Neural progenitor cell (in vitro differentiated cells): ENCODE results near the gene IP6K1. TPM values are rescaled to one million over a fixed set of nuclear protein-coding genes. Genes with fewer than 3 reads are reported as not detected.

ENCODE experiments used
- DNase-seq: peaks from one replicate; pipeline ENCODE4 v3.0.0-alpha.2; 2016; ENCODE audit warnings: low spot score
- H2AFZ ChIP-seq: fragments of 200-600 bp; sonication (generic); replicated peaks from 2 replicates; pipeline ENCODE4 v1.6.1; 2016; ENCODE audit warnings: antibody characterized with exemption
- H3F3A ChIP-seq: fragments of 200-600 bp; sonication (generic); 2 replicates; pipeline ENCODE4 v1.6.1; 2016; ENCODE audit warnings: antibody characterized with exemption, low read depth
- H3K27ac ChIP-seq: fragments of 200-600 bp; sonication (generic); 2 replicates; pipeline ENCODE4 v1.5.1; 2016; ENCODE audit warnings: mild to moderate bottlenecking
- H3K27me3 ChIP-seq: fragments of 200-600 bp; sonication (generic); 2 replicates; pipeline ENCODE4 v1.6.1; 2016; ENCODE audit warnings: mild to moderate bottlenecking, moderate library complexity
- H3K36me3 ChIP-seq: fragments of 200-600 bp; sonication (generic); 2 replicates; pipeline ENCODE4 v1.5.1; 2016
- H3K4me1 ChIP-seq: fragments of 200-600 bp; sonication (generic); 2 replicates; pipeline ENCODE4 v1.6.1; 2016; ENCODE audit warnings: mixed run types
- H3K4me2 ChIP-seq: fragments of 200-600 bp; sonication (generic); 2 replicates; pipeline ENCODE4 v1.6.1; 2016
- H3K4me3 ChIP-seq: fragments of 200-600 bp; sonication (generic); 2 replicates; pipeline ENCODE4 v1.5.1; 2016
- H3K79me2 ChIP-seq: fragments of 200-600 bp; sonication (generic); 2 replicates; pipeline ENCODE4 v1.6.1; 2016; ENCODE audit warnings: low read depth
- H3K9ac ChIP-seq: fragments of 200-600 bp; sonication (generic); 2 replicates; pipeline ENCODE4 v1.6.1; 2016
- H3K9me3 ChIP-seq: fragments of 200-600 bp; sonication (generic); 2 replicates; pipeline ENCODE4 v1.5.1; 2016; ENCODE audit warnings: low read depth
- H4K20me1 ChIP-seq: fragments of 200-600 bp; sonication (generic); 2 replicates; pipeline ENCODE4 v1.6.1; 2016; ENCODE audit warnings: low read depth
- H3K27ac Mint-ChIP-seq: 3 replicates; pipeline ENCODE4 v1.8.0; 2021; ENCODE audit warnings: mixed read lengths
- H3K27me3 Mint-ChIP-seq: 2 replicates; pipeline ENCODE4 v1.8.0; 2022; ENCODE audit warnings: low read depth, mild to moderate bottlenecking, inconsistent platforms, moderate library complexity, mixed read lengths; ENCODE audit not compliant: insufficient read depth
- H3K36me3 Mint-ChIP-seq: 3 replicates; pipeline ENCODE4 v1.8.0; 2021; ENCODE audit warnings: mixed read lengths
- H3K4me1 Mint-ChIP-seq: 3 replicates; pipeline ENCODE4 v1.8.0; 2021; ENCODE audit warnings: mixed read lengths
- H3K4me3 Mint-ChIP-seq: 3 replicates; pipeline ENCODE4 v1.8.0; 2021; ENCODE audit warnings: mild to moderate bottlenecking, moderate library complexity, mixed read lengths
- H3K9me3 Mint-ChIP-seq: 3 replicates; pipeline ENCODE4 v1.8.0; 2020; ENCODE audit warnings: mixed read lengths
- EZH2 ChIP-seq: fragments of 200-600 bp; sonication (generic); IDR thresholded peaks from 2 replicates; pipeline ENCODE4 v1.6.1; 2017; ENCODE audit warnings: antibody characterized with exemption, mild to moderate bottlenecking, moderate library complexity
- EZH2phosphoT487 ChIP-seq: fragments of 200-600 bp; sonication (generic); IDR thresholded peaks from 2 replicates; pipeline ENCODE4 v1.6.1; 2017; ENCODE audit warnings: antibody characterized with exemption
- total RNA-seq: library from RNA; depleted of rRNA; stranded (reverse); fragments of >200 nt; gene quantifications from 2 replicates; pipeline ENCODE4 v1.2.3, GENCODE V29; 2015; ENCODE audit warnings: low replicate concordance
- TF ChIP-seq, protein P1 (sequence below): fragments of 200-600 bp; sonication (generic); IDR thresholded peaks from 2 replicates; pipeline ENCODE4 v1.5.1; 2017; ENCODE audit warnings: antibody characterized with exemption, mild to moderate bottlenecking

IP6K1 gene
- total RNA-seq, 1 donor from 2014 or later: 26.3 TPM

DNA sequence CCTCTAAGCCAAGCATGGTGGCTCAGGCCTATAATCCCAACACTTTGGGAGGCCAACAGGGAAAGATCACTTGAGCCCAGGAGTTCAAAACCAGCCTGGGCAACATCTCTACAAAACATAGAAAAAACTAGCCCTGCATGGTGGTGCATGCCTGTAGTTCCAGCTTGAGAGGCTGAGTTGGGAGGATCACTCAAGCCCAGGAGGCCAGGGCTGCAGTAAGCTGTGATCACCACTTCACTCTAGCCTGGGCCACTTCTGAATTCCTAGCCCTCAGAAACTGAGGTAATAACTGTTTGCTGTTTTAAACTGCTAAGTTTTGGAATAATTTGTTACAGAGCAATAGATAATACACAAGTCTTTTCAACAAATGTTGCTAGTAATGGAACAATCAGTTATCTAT is 16.4 kb downstream of the IP6K1 start:
- Histone ChIP-seq H4K20me1 (peaks cover 39% of the 10 kb centered on the region), H3K4me1 (no peaks in the 10 kb centered on the region), H2AFZ (no peak overlapping the region), H3K36me3 (no peaks in the 10 kb centered on the region), H3F3A (no peaks in the 10 kb centered on the region), H3K4me2 (no peak overlapping the region), H3K9ac (no peak overlapping the region), H3K4me3 (no peak overlapping the region), H3K27me3 (no peaks in the 10 kb centered on the region), H3K79me2 (peaks cover 99% of the 10 kb centered on the region), H3K9me3 (no peaks in the 10 kb centered on the region), H3K27ac (no peak overlapping the region)
- Mint-ChIP-seq H3K4me3 (no peak overlapping the region), H3K27ac (no peak overlapping the region), H3K36me3 (peaks cover 14% of the 10 kb centered on the region), H3K9me3 (no peaks in the 10 kb centered on the region), H3K4me1 (no peaks in the 10 kb centered on the region), H3K27me3 (no peaks in the 10 kb centered on the region)
- no peak for TF ChIP-seq EZH2
- no peak for TF ChIP-seq EZH2phosphoT487
- TF ChIP-seq, protein P1, sequence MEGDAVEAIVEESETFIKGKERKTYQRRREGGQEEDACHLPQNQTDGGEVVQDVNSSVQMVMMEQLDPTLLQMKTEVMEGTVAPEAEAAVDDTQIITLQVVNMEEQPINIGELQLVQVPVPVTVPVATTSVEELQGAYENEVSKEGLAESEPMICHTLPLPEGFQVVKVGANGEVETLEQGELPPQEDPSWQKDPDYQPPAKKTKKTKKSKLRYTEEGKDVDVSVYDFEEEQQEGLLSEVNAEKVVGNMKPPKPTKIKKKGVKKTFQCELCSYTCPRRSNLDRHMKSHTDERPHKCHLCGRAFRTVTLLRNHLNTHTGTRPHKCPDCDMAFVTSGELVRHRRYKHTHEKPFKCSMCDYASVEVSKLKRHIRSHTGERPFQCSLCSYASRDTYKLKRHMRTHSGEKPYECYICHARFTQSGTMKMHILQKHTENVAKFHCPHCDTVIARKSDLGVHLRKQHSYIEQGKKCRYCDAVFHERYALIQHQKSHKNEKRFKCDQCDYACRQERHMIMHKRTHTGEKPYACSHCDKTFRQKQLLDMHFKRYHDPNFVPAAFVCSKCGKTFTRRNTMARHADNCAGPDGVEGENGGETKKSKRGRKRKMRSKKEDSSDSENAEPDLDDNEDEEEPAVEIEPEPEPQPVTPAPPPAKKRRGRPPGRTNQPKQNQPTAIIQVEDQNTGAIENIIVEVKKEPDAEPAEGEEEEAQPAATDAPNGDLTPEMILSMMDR: no peak
- no peak for DNase-seq

DNA sequence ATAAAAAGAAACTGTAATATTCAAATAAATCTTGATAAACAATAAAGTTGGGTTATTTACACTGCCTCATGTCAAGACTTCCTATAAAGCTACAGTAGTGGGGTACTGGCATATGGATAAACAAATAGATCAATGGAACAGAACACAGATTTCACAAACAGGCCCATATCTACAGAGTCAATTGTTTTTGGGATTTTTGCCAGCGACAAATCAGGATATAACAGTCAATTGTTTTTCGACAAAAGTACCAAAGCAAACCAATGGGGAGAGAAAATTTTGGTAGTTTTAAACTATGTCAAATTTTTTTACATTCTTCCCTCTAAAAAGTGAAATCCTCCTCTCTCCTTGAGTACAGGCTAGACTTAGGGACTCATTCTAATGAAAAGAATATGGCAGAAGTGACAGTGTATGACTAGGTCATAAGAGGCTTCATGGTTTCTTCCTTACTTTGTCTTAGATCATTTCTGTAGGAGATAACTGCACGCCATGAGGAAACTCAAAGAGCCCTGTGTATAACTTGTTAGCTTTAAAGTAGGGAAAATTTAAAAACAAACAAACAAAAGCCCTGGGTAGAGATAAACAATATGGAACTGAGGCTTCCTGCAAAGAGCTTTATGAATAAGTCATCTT is 16.9 kb downstream of the IP6K1 start:
- H3K9me3 ChIP-seq: no peaks in the 10 kb centered on the region
- H3F3A ChIP-seq: no peaks in the 10 kb centered on the region
- TF ChIP-seq EZH2: no peak
- no peak for TF ChIP-seq EZH2phosphoT487
- TF ChIP-seq, protein P1: no peak
- H4K20me1 ChIP-seq: peaks cover 36% of the 10 kb centered on the region
- H3K4me3 ChIP-seq: no peak overlapping the region
- Mint-ChIP-seq H3K36me3 (peaks cover 13% of the 10 kb centered on the region), H3K9me3 (no peaks in the 10 kb centered on the region), H3K27ac (no peak overlapping the region), H3K4me3 (no peak overlapping the region), H3K27me3 (no peaks in the 10 kb centered on the region), H3K4me1 (no peaks in the 10 kb centered on the region)
- peaks cover 99% of the 10 kb centered on the region for H3K79me2 ChIP-seq
- DNase-seq: no peak
- no peak overlapping the region for H3K4me2 ChIP-seq
- H3K9ac ChIP-seq: no peak overlapping the region
- no peaks in the 10 kb centered on the region for H3K4me1 ChIP-seq
- H3K36me3 ChIP-seq: no peaks in the 10 kb centered on the region
- no peaks in the 10 kb centered on the region for H3K27me3 ChIP-seq
- no peak overlapping the region for H2AFZ ChIP-seq
- no peak overlapping the region for H3K27ac ChIP-seq

DNA sequence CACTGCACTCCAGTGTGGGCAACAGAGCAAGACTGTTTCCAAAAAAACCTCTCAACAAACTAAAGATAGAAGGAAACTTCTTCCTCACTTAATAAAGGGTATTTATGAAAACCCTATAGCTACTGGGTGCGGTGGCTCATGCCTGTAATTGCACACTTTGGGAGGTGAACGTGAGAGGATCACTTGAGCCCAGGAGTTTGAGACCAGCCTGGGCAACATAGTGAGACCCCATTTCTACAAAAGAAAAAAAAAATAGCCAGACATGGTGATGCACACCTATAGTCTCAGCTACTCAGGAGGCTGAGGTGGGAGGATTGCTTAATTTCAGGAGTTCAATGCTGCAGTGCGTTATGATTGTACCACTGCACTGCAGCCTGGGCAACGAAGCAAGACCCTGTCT is 22.4 kb downstream of the IP6K1 start:
- Histone ChIP-seq H3K27ac (no peak overlapping the region), H3K9ac (no peak overlapping the region), H3K79me2 (peaks cover 98% of the 10 kb centered on the region), H3F3A (no peaks in the 10 kb centered on the region), H3K4me3 (no peak overlapping the region), H4K20me1 (peaks cover 28% of the 10 kb centered on the region), H3K27me3 (no peaks in the 10 kb centered on the region), H3K36me3 (no peaks in the 10 kb centered on the region), H3K4me2 (no peak overlapping the region), H3K4me1 (no peaks in the 10 kb centered on the region), H3K9me3 (no peaks in the 10 kb centered on the region), H2AFZ (no peak overlapping the region)
- no peaks in the 10 kb centered on the region for H3K4me1 Mint-ChIP-seq
- no peaks in the 10 kb centered on the region for H3K9me3 Mint-ChIP-seq
- TF ChIP-seq, protein P1: no peak
- TF ChIP-seq EZH2phosphoT487 (no peak), EZH2 (no peak)
- H3K27me3 Mint-ChIP-seq: no peaks in the 10 kb centered on the region
- no peak overlapping the region for H3K27ac Mint-ChIP-seq
- H3K4me3 Mint-ChIP-seq: no peak overlapping the region
- peaks cover 12% of the 10 kb centered on the region for H3K36me3 Mint-ChIP-seq
- no peak for DNase-seq
